GM18868 (cell line): Measurements from ENCODE around the gene PICALM.

Experiments used
- ATAC-seq: cut with Tn5 transposase; IDR thresholded peaks from one replicate; pipeline ENCODE4 v1.9.1; 2021; ENCODE audit warnings: mild to moderate bottlenecking, moderate library complexity; ENCODE audit not compliant: unreplicated experiment

The PICALM gene

GRCh38 chr11:86052693-86053641 lies 15.9 kb downstream of the PICALM start:
- ATAC-seq: no peak

DNA sequence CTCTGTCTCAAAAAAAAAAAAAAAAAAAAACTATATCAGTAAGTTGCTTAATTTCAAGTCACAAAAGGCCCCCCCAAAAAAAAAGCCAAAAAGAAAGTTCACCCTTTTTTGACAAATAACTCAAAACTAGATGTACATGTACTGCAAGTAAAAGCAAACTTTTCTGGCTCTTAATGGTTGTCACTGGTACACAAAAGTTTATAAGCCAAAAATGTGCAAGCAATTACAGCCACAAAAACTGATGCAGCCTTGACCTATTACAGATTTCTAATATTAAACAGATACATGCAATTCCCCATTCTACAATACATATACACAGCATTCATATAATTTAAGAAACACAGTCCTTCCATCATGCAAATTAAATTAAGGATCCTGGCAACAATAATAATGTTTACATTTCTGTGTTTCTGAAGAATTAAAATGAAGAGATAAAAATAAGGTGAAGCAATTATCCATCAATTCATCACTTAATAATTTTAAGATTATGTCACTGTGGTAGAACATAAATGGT lies 18.6 kb downstream of the PICALM start:
- ATAC-seq: no peak

DNA sequence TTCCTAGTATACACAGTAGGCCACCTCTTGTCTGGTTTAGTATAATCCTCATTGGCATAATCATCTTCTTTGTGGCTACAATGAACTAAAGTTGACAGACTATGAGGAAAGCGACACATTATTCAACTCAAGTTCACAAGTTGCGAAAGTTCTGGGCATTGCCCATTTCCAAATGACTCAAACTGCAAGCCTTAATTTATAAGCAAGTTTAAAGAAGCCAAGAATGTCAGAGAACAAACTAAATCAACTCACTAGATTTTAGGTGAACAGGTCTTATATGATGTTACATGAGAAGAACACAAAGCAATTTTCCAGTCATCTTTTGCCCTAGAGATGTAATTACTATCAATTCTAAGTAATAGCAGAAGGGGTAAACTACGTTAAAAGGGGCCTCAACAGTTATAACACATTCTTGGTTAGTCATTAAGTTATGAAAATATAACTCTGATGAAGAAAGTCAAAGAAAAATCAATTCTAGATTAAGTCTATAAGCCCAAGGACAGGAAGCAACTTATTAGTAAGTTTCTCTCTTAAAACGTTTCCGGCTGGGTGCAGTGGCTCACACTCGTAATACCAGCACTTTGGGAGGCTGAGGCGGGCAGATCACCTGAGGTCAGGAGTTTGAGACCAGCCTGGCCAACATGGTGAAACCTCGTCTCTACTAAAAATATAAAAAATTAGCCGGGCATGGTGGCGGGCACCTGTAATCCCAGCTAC lies 21.5 kb downstream of the PICALM start:
- ATAC-seq: peak; percentile 50

GRCh38 chr11:86046116-86046515 lies 22.8 kb downstream of the PICALM start:
- no peak for ATAC-seq

- no peak for ATAC-seq
Observed at GRCh38 chr11:86043765-86044503, 24.9 kb downstream of the PICALM start.

- peak; percentile 67 for ATAC-seq
Observed at GRCh38 chr11:86041975-86042378, 26.9 kb downstream of the PICALM start.

DNA sequence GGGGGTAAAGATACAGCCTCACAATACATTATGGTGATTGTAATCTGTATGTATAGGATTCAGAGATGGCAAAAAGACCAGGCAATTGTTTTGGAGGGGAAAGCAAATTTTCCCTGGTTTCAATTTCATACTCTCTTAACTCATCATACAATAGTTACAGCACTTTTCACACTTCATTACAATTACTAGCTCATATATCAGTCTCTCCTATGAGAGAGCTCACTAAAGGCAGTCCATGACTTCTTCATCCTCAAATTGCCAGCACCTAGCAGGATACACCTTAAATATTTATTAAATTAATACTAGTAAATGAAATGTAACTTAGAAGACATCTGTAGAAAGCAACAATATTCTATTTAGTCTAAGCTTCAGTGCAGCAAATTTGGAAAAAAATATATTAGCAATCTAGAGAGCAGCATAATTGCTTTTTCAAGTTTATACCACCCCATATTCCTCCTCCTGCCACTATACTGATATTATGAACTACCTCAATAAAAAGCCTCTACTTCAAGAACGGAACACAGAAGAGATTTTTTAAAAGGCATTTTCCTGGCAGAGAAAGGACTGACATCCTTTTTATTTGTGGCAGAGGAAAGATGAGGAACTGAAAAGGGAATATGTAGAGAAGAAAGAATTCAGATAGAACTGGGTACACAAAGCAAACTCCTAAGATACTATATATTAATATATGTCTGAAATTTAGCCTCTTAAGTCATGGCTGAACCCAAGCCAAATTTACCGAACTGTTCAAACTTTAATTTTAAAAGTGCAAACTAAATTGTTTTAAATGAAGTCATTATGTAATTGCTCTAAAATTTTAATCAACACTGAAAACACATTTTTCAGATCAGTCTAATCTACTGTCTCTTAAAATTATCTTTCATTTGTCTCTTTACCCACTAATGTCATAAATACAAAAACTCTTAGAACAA lies 27.7 kb downstream of the PICALM start:
- ATAC-seq: no peak

GRCh38 chr11:86039094-86039493 lies 29.8 kb downstream of the PICALM start:
- no peak for ATAC-seq

DNA sequence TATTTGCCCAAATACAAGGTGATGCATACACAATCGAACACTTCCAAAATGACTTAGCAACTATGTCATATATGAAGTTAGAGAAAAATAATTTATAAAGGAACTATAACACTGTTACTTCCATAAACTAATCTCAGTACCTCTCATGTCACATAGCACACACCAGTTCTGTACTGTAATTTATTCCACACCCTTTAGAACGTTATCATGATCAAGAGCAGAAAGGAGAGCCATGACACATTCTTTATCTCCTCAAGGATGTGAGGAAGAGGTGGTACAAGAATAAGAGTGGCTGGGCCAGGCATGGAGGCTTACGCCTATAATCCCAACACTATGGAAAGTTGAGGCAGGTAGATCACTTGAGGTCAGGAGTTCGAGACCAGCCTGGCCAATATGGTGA lies 31.1 kb downstream of the PICALM start:
- ATAC-seq: no peak

DNA sequence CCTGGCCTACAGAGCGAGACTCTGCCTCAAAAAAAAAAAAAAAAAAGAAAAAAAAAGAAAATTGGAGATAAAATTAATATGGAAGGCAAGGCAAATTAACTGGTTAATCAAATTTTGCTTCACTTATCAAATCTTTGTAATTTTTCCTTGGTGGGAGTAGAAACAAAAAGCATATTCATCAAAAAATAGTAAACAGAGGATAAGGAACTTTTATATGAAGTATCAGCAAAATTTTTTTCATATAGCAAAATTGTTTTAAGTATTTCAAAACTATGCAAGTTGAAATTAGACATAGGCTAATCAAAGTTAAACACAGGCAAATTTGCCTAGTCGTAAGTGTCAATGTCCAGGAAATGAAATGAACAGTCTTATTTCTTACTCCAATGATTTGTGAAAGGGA lies 33.0 kb downstream of the PICALM start:
- no peak for ATAC-seq

GRCh38 chr11:86035164-86035563 lies 33.7 kb downstream of the PICALM start:
- no peak for ATAC-seq

DNA sequence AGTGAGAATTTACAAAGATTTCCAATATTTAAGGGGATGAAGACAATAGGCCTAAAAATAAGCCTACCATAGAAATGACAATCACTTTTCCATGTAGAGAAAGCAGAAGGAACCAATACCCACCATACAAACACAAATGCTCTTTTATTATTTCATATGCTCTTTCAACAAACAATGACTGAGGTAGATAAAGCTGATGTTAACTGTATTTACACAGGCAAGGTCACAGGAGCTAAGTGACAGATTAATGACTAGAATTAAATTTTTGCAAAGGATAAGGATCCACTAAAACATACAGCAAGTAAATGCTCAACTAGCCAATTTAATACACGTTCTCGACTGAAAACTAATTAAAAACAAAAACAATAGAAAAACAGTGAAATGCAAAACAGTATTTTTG lies 34.2 kb downstream of the PICALM start:
- no peak for ATAC-seq

DNA sequence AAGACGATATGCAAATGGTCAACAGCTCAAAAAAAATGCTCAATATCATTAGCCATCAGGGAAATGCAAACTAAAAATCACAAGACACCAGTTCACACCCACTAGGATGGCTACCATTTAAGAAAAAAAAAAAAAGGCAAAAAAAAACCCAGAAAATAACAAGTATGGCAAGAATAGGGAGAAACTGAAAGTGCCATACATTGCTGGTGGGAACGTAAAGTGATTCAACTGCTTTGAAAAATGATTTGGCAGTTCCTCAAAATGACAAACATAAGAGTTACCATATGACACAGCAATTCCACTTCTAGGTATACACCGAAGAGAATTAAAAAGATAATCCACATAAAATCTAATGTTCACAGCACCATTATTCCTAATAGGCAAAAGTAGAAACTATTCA lies 47.5 kb downstream of the PICALM start:
- ATAC-seq: peak; percentile 69

- no peak for ATAC-seq
Observed at GRCh38 chr11:86018249-86018648, 50.6 kb downstream of the PICALM start.

DNA sequence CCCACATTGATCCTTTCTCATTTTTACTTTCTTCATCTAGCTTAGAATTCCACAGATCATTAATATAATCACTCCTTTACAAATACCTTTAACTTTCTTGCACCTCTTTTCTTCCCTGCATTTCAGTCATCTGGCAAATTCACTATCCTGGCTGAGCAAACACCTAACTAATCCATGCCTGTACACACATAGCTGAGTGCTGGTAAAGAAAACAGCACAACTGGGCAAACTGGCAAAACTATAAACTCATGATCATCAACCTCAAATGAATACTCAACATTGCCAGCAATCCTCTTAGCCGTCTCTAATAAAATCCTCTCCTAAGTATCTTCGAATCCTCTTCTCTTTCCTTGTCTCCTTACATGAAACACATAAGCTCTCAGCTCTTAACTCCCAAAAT lies 52.4 kb downstream of the PICALM start:
- no peak for ATAC-seq

DNA sequence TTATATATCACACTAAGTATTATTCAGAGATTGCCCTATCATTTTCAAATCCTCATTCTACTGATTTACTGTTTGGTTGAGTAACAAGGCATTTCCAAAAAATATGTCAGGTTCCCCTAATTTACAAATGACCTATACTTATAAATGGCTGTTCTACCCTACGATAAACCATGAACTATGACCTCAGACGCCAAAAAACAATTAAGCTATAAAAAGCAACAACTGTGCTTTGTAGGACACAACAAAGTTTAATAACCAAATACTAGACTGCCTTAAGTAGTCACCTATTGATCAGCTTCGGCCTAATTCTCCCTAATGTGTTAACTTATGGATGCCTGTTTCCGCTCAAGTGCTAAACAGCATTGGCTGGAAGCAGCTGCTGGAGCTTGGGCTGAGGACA lies 53.2 kb downstream of the PICALM start:
- ATAC-seq: no peak

- no peak for ATAC-seq
Observed at GRCh38 chr11:86014221-86014620, 54.7 kb downstream of the PICALM start.

- no peak for ATAC-seq
Observed at GRCh38 chr11:86013713-86014112, 55.2 kb downstream of the PICALM start.

DNA sequence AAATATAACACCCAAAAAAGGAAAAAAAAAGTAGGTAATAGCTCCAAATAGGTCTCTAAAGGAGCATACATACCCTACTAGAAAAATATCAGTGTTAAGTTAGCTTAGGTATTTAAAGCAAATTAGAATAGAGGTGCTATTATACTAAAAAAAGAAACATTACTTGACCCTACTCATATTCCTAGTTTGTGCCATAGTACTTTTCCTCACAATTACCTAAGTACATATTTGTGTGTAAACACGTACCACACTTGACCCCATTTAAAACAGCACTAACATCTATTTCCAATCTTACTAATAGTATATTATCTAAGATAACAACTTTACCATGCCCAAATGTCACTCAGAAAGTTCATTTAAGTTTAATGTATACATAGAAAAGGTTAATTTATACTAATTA lies 57.7 kb downstream of the PICALM start:
- ATAC-seq: no peak

DNA sequence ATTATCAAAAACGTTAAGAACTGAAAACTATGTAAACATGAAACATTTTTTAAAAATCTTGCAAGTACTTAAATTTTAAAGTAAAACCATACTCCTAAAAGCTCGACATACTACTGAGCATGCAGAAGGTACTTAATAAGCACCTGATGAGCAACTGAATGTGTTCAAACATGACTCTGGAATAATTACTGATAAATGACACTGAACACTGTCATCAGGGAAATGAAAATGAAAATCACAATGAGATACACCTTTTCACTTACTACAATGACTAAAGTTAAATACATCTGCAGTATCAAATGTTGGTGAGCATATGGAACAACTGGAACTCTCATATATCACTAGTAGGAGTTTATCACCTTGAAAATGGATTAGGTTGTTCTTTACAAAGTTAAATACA lies 65.2 kb downstream of the PICALM start:
- ATAC-seq: no peak
